Mesothelial cell of epicardium (in vitro differentiated cells): Measurements from ENCODE around the gene FADS2. TPM values are rescaled to one million over a fixed set of nuclear protein-coding genes. Genes with fewer than 3 reads are reported as not detected.

Source experiments
- DNase-seq, 2 experiments: peaks; one replicate each; pipeline ENCODE4 v3.0.0; 2021; ENCODE audit warnings: low spot score in 2 of 2; ENCODE audit not compliant: unreplicated experiment in 2 of 2
- H3K27ac Mint-ChIP-seq: 2 replicates; pipeline ENCODE4 v1.8.0; 2021; ENCODE audit warnings: mixed read lengths
- H3K27me3 Mint-ChIP-seq: 2 replicates; pipeline ENCODE4 v1.8.0; 2021; ENCODE audit warnings: low read depth, mixed read lengths
- H3K36me3 Mint-ChIP-seq: 2 replicates; pipeline ENCODE4 v1.8.0; 2021; ENCODE audit warnings: mixed read lengths
- H3K4me1 Mint-ChIP-seq: 2 replicates; pipeline ENCODE4 v1.8.0; 2021; ENCODE audit warnings: mixed read lengths
- H3K4me3 Mint-ChIP-seq: 2 replicates; pipeline ENCODE4 v1.8.0; 2021; ENCODE audit warnings: mild to moderate bottlenecking, moderate library complexity, mixed read lengths
- H3K9me3 Mint-ChIP-seq: 2 replicates; pipeline ENCODE4 v1.8.0; 2021; ENCODE audit warnings: mixed read lengths
- total RNA-seq: library from RNA; stranded (reverse); gene quantifications from 3 replicates; pipeline ENCODE4 v1.2.1, GENCODE V29; 2021
- TF ChIP-seq, protein P1 (sequence below): fragments of 200-600 bp; sonication (generic); IDR thresholded peaks from one replicate; pipeline ENCODE4 v1.5.0; 2021; ENCODE audit warnings: antibody characterized with exemption; ENCODE audit not compliant: unreplicated experiment

Gene FADS2
- total RNA-seq, 1 donor from 2014 or later = 337 TPM

DNA sequence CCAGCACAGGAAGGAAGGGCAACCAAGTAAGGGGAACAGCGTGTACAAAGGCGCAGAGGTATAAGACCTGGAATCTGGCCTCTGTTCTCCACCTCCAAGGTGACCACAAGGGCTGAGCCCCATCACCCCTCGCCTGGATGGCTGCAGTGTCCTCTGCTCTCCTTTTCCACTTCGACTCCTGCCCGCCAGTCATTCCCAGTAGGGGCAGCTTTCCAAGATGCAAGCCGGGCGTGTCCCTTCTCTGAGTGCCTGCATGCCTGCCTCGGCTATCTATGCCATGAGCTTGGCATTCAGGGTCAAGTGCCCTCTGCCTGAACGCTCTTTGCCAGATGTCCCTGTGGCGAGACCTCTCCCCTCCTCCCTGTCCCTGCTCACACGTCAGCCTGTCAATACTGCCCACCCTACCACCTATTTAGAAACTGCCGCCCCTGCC lies 46.3 kb downstream of the FADS2 start:
- DNase-seq = no peak

DNA sequence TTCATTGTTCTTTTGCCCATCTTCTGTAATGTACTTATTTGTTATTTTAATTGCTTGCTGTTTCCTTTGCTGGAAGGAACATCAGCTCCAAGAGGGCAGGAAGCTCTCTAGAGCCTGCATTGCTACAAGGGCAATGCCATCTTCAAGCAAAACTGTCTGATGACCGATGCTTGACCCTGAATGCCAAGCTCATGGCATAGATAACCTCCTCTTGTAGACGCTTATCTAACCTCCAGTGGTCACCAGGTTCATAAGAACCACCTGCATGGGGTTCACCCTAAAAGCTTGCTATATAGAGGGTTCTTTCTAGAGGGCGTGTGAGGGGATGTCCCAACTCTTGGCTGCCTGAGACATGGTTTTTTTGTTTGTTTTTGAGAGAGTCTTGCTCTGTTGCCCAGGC lies 46.8 kb downstream of the FADS2 start:
- no peak for DNase-seq
- Mint-ChIP-seq H3K4me1 (peaks cover 10% of the 10 kb centered on the region), H3K36me3 (no peaks in the 10 kb centered on the region), H3K27me3 (peaks cover 8% of the 10 kb centered on the region), H3K4me3 (no peak overlapping the region), H3K27ac (no peak overlapping the region), H3K9me3 (no peaks in the 10 kb centered on the region)
- TF ChIP-seq, protein P1, sequence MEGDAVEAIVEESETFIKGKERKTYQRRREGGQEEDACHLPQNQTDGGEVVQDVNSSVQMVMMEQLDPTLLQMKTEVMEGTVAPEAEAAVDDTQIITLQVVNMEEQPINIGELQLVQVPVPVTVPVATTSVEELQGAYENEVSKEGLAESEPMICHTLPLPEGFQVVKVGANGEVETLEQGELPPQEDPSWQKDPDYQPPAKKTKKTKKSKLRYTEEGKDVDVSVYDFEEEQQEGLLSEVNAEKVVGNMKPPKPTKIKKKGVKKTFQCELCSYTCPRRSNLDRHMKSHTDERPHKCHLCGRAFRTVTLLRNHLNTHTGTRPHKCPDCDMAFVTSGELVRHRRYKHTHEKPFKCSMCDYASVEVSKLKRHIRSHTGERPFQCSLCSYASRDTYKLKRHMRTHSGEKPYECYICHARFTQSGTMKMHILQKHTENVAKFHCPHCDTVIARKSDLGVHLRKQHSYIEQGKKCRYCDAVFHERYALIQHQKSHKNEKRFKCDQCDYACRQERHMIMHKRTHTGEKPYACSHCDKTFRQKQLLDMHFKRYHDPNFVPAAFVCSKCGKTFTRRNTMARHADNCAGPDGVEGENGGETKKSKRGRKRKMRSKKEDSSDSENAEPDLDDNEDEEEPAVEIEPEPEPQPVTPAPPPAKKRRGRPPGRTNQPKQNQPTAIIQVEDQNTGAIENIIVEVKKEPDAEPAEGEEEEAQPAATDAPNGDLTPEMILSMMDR = no peak

More for the DNA sequence above, 46.3 kb downstream of the FADS2 start:
- Mint-ChIP-seq H3K4me3 (no peak overlapping the region), H3K27ac (no peak overlapping the region), H3K9me3 (no peaks in the 10 kb centered on the region), H3K27me3 (peaks cover 8% of the 10 kb centered on the region), H3K36me3 (no peaks in the 10 kb centered on the region), H3K4me1 (peaks cover 14% of the 10 kb centered on the region)
- TF ChIP-seq, protein P1 = no peak

DNA sequence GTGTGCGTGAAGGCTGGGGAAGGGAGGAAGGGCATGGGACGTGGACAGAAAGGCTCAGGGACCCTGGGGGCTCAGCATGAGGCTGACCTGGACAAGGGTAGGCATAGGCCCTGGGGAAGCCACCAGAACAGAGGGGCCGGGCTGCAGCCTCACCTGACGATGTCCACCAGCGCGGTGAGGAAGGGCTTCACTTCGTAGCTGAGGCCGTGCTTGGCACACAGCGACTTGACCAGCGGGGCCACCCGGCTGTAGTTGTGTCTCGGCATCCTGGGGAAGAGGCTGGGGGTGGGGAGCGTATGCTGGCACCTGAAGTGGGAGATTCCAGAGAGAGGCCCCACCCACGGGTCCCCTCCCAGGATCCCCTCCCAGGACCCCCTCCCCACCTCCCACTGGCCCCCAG lies 47.6 kb downstream of the FADS2 start:
- Mint-ChIP-seq H3K27ac (no peak overlapping the region), H3K36me3 (no peaks in the 10 kb centered on the region), H3K4me1 (peaks cover 7% of the 10 kb centered on the region), H3K27me3 (peaks cover 8% of the 10 kb centered on the region), H3K4me3 (no peak overlapping the region), H3K9me3 (no peaks in the 10 kb centered on the region)
- TF ChIP-seq, protein P1 = no peak
- no peak for DNase-seq

DNA sequence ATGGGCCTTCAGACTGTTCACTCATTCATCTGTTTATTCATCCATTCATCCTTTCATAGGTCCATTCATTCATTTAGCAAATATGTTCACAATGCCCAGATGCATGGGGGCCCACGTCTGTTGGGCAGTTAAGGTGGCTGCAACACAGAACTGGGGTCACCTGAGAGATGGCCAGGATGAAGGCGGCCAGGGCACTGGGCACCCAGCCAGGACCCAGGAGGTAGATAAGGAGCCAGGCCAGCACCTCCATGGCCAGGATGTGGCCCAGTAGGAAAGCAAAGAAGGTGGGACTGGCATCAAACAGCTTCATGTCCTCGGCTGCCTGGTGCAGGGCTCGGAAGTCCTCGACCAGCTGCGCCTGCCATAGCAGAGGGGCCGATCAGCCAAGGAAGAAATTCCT lies 51.1 kb downstream of the FADS2 start:
- no peak for DNase-seq
- Mint-ChIP-seq H3K27me3 (no peaks in the 10 kb centered on the region), H3K4me1 (no peaks in the 10 kb centered on the region), H3K4me3 (no peak overlapping the region), H3K9me3 (no peaks in the 10 kb centered on the region), H3K36me3 (no peaks in the 10 kb centered on the region), H3K27ac (no peak overlapping the region)
- TF ChIP-seq, protein P1 = no peak

DNA sequence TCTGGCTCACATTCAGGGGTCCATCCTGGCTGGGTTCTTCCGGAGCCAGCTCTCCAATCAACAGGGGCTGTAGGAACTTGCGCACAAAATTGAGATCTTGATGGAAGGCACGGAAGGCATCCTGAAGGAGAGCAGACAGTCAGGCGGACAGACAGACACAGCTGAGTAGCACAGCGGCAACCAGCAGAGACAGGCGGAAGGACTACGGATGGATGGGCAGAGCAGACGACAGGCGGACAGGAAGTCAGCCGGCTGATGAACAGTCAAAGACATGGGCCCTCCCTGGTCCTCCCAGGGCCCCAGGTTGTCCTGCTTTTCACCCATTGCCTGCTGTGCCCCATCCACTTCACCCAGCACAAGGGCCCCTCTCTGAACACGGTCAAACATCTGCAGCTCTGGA lies 51.9 kb downstream of the FADS2 start:
- DNase-seq = no peak
- H3K4me3 Mint-ChIP-seq = no peak overlapping the region
- H3K4me1 Mint-ChIP-seq = no peaks in the 10 kb centered on the region
- H3K36me3 Mint-ChIP-seq = no peaks in the 10 kb centered on the region
- TF ChIP-seq, protein P1 = no peak
- no peak overlapping the region for H3K27ac Mint-ChIP-seq
- no peaks in the 10 kb centered on the region for H3K9me3 Mint-ChIP-seq
- H3K27me3 Mint-ChIP-seq = no peaks in the 10 kb centered on the region

DNA sequence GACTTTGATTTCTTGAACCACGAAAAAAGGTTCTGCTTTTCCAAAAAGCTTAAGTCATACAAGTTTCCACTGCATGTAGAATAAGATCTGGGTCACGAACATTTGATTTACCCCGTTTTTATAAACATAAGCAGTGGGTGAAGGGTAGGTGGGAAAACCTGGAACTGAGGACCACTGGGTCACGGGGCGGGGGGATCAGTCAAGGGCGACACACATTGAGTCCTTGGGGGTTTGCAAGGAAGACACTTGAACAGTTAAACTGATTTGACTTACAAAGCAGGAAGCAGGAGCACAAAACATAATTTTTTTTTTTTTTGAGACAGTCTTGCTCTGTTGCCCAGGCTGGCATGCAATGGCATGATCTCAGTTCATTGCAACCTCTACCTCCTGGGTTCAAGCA lies 52.4 kb downstream of the FADS2 start:
- Mint-ChIP-seq H3K4me3 (no peak overlapping the region), H3K27ac (no peak overlapping the region), H3K4me1 (no peaks in the 10 kb centered on the region)

More for the DNA sequence above, 52.4 kb downstream of the FADS2 start:
- DNase-seq = no peak
- TF ChIP-seq, protein P1 = no peak
- Mint-ChIP-seq H3K9me3 (no peaks in the 10 kb centered on the region), H3K27me3 (no peaks in the 10 kb centered on the region), H3K36me3 (no peaks in the 10 kb centered on the region)
